Nephron progenitor cell (in vitro differentiated cells): ENCODE measurements around the gene HNRNPC.

Source experiments
- DNase-seq: peaks from one replicate; pipeline ENCODE4 v3.0.0; 2021
- H3K27ac Mint-ChIP-seq: 2 replicates; pipeline ENCODE4 v1.8.0; 2021; ENCODE audit warnings: mild to moderate bottlenecking, moderate library complexity, mixed read lengths
- H3K27me3 Mint-ChIP-seq: 2 replicates; pipeline ENCODE4 v1.8.0; 2021; ENCODE audit warnings: mild to moderate bottlenecking, low read depth, mixed read lengths; ENCODE audit not compliant: poor library complexity
- H3K36me3 Mint-ChIP-seq: 2 replicates; pipeline ENCODE4 v1.8.0; 2021; ENCODE audit warnings: low read depth, mixed read lengths
- H3K4me1 Mint-ChIP-seq: 2 replicates; pipeline ENCODE4 v1.8.0; 2021; ENCODE audit warnings: mixed read lengths
- H3K4me3 Mint-ChIP-seq: 2 replicates; pipeline ENCODE4 v1.8.0; 2021; ENCODE audit warnings: mild to moderate bottlenecking, moderate library complexity, mixed read lengths
- H3K9me3 Mint-ChIP-seq: 2 replicates; pipeline ENCODE4 v1.8.0; 2021; ENCODE audit warnings: mild to moderate bottlenecking, moderate library complexity, mixed read lengths
- TF ChIP-seq, protein P1 (sequence below): fragments of 200-600 bp; sonication (generic); IDR thresholded peaks from 2 replicates; pipeline ENCODE4 v1.5.0; 2021; ENCODE audit warnings: antibody characterized with exemption

Gene HNRNPC

DNA sequence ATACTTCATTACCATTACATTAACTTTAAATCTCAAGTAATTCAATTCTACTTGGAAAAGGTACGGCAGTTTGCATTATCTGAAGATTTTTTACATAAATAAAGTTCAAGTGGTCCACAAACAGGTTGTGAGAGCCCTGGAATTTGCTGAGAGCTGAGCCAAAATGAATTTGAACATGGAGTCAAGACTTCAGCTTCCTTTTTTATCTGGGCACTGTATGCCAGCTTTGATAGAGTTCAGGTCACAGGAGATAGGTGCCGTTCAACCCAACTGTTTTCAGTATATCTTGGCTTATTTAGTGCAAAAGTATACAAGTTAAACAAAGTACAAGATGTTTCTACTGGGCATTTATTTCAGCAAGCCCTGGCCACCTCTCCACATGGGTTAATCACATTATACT, 28.8 kb downstream of the HNRNPC start:
- H3K36me3 Mint-ChIP-seq = peaks cover 74% of the 10 kb centered on the region
- TF ChIP-seq, protein P1, sequence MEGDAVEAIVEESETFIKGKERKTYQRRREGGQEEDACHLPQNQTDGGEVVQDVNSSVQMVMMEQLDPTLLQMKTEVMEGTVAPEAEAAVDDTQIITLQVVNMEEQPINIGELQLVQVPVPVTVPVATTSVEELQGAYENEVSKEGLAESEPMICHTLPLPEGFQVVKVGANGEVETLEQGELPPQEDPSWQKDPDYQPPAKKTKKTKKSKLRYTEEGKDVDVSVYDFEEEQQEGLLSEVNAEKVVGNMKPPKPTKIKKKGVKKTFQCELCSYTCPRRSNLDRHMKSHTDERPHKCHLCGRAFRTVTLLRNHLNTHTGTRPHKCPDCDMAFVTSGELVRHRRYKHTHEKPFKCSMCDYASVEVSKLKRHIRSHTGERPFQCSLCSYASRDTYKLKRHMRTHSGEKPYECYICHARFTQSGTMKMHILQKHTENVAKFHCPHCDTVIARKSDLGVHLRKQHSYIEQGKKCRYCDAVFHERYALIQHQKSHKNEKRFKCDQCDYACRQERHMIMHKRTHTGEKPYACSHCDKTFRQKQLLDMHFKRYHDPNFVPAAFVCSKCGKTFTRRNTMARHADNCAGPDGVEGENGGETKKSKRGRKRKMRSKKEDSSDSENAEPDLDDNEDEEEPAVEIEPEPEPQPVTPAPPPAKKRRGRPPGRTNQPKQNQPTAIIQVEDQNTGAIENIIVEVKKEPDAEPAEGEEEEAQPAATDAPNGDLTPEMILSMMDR = no peak
- no peaks in the 10 kb centered on the region for H3K27me3 Mint-ChIP-seq
- H3K27ac Mint-ChIP-seq = no peak overlapping the region
- no peaks in the 10 kb centered on the region for H3K9me3 Mint-ChIP-seq
- no peak overlapping the region for H3K4me3 Mint-ChIP-seq
- DNase-seq = no peak
- peaks cover under 1% of the 10 kb centered on the region for H3K4me1 Mint-ChIP-seq

DNA sequence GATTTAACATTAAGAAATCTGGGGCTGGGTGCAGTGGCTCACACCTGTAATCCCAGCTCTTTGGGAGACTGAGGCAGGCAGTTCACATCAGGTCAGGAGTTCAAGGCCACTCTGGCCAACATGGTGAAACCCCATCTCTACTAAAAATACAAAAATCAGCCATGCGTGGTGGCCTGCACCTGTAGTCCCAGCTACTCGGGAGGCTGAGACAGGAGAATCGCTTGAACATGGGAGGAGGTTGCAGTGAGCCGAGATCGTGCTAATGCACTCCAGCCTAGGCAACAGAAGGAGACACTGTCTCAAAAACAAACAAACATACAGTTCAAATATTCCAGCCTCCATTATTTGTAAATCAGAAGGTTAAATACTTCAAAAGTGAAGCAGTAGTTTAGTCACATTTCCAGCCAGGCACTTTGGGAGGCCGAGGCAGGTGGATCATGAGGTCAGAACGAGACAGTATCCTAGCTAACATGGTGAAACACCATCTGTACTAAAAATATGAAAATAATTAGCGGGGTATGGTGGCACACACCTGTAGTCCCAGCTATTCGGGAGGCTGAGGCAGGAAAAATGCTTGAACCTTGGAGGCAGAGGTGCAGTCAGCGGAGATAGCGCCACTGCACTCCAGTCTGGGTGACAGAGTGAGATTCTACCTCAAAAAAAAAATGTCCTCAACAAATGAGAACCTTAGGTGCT, 30.3 kb downstream of the HNRNPC start:
- H3K4me1 Mint-ChIP-seq = peaks cover 5% of the 10 kb centered on the region
- DNase-seq = no peak
- H3K4me3 Mint-ChIP-seq = no peak overlapping the region
- H3K27ac Mint-ChIP-seq = peak overlapping the region; percentile 42
- H3K36me3 Mint-ChIP-seq = peaks cover 77% of the 10 kb centered on the region
- no peaks in the 10 kb centered on the region for H3K9me3 Mint-ChIP-seq
- H3K27me3 Mint-ChIP-seq = no peaks in the 10 kb centered on the region
- TF ChIP-seq, protein P1 = no peak

DNA sequence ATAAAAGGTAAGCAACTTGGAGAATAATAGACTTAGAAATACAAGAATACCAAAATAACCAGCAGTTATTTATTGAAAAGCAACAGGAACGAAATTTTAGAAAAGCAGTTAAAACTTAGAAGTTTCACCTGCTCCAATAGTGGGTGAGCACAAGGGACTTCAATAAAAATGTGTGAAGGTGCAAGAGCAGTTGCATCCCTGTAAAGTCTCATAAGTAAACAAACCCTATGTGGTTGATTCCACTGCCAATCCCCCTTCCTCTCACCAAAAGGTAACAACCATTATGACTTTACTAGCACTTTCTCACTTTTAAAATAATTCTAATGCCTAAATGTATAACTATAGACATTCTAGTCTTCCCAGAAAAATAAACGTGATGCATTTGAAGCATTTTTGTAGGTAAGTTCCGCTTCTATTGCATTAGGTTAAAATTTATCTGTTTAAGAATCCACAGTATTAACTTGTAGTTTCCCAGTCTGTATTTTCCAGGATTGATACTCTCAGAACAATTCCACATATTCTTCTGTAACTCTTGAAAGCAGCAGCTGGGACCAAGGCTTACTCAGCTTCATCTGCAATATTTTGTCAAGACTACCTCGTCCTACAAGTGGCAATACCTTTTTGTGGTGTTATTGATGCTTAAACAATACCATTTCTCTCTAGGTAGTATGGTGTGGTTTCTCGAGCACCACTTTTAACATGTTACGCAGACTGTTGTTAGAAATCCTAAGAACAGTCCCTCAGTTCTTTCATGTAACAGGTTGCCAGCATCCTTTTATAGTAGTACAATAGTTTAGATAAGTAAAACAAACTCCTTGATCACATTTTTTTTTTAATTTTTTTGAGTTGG, 32.1 kb downstream of the HNRNPC start:
- Mint-ChIP-seq H3K4me3 (no peak overlapping the region), H3K27ac (no peak overlapping the region), H3K9me3 (no peaks in the 10 kb centered on the region), H3K4me1 (peaks cover 5% of the 10 kb centered on the region), H3K36me3 (peaks cover 80% of the 10 kb centered on the region), H3K27me3 (no peaks in the 10 kb centered on the region)
- DNase-seq = no peak
- TF ChIP-seq, protein P1 = no peak

DNA sequence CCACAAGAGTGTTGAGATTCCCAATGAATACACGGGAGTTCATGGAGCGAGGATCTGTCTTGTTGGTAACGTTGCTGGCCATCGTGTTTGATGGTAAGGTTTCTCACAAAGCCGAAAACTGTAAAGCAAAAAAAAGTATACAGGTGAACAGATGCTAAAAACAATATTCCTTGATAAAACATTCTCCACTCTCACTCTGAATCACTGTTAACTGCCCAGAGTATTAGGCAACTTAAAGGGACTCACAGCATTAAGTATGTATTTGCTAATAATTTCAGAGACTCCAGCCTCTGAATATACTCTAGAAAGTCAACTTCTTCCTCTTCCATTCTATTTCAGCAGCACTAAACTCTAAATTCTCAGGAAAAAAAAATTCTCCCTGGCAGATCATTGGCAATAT, 35.1 kb downstream of the HNRNPC start:
- Mint-ChIP-seq H3K27ac (no peak overlapping the region), H3K4me1 (peaks cover 13% of the 10 kb centered on the region), H3K4me3 (no peak overlapping the region), H3K27me3 (no peaks in the 10 kb centered on the region), H3K36me3 (peaks cover 83% of the 10 kb centered on the region), H3K9me3 (no peaks in the 10 kb centered on the region)
- no peak for DNase-seq
- TF ChIP-seq, protein P1 = no peak

DNA sequence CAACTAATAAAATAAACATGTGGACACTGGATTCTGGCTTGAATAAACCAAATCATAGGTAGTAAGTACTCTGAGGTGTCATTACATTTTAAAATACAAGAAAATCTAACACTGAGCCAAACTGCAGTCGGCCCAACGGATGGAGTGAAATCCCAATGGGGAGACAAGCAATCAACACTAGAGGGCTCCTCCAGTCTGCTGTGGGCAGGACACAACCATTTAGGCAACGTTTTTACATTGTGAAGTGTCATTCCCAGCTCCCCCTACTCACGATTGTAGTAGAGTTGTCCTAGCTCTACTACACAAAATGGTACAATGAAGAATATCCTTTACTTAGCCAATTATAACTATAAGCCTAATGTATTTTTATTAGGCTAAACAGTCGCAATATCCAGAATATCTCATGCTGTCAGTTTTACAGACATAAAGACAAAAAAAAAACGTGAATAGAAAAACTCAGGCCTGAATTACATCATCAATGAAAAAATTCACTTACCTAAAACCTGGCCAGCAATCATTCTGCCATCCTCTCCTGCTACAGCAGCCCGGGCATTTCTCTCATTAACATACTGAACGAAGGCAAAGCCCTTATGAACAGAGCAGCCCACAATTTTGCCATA, 35.7 kb downstream of the HNRNPC start:
- Mint-ChIP-seq H3K27me3 (no peaks in the 10 kb centered on the region), H3K27ac (peak overlapping the region; percentile 39)
- DNase-seq = no peak

More for the DNA sequence above, 35.7 kb downstream of the HNRNPC start:
- Mint-ChIP-seq H3K9me3 (no peaks in the 10 kb centered on the region), H3K36me3 (peaks cover 83% of the 10 kb centered on the region), H3K4me3 (no peak overlapping the region), H3K4me1 (peaks cover 13% of the 10 kb centered on the region)
- TF ChIP-seq, protein P1 = no peak
